ENCODE data around the gene TAAR9. TPM values are rescaled to one million over a fixed set of nuclear protein-coding genes. Genes with fewer than 3 reads are reported as not detected.

The TAAR9 gene
- polyA plus RNA-seq, 1 experiment = not detected

- ChIA-PET POLR2A (no interaction called here), CTCF (interaction anchor here (1.2 kb wide), 1 partner anchor 98 kb away, joined by 3 read pairs; no protein-coding TSS in a partner anchor)
- TF ChIP-seq, protein P1, sequence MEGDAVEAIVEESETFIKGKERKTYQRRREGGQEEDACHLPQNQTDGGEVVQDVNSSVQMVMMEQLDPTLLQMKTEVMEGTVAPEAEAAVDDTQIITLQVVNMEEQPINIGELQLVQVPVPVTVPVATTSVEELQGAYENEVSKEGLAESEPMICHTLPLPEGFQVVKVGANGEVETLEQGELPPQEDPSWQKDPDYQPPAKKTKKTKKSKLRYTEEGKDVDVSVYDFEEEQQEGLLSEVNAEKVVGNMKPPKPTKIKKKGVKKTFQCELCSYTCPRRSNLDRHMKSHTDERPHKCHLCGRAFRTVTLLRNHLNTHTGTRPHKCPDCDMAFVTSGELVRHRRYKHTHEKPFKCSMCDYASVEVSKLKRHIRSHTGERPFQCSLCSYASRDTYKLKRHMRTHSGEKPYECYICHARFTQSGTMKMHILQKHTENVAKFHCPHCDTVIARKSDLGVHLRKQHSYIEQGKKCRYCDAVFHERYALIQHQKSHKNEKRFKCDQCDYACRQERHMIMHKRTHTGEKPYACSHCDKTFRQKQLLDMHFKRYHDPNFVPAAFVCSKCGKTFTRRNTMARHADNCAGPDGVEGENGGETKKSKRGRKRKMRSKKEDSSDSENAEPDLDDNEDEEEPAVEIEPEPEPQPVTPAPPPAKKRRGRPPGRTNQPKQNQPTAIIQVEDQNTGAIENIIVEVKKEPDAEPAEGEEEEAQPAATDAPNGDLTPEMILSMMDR (IDR thresholded peaks at IDR 0.05; ENCODE audit: low read depth, low read length) = no peak
- no peak for DNase-seq (ENCODE audit: low read depth, low spot score)
- H3K4me3 ChIP-seq (ENCODE audit: low read depth, low read length) = no peak overlapping the region
- H3K27me3 ChIP-seq (ENCODE audit: control insufficient read depth, insufficient read depth, low read length) = peaks cover 18% of the 10 kb centered on the region
- no peak overlapping the region for H3K27ac ChIP-seq (ENCODE audit: low read depth, low read length)
- H3K9me3 ChIP-seq (ENCODE audit: control insufficient read depth, insufficient read depth, low read length) = no peaks in the 10 kb centered on the region
Measured at GRCh38 chr6:132571774-132572173, 33.7 kb downstream of the TAAR9 start.

DNA sequence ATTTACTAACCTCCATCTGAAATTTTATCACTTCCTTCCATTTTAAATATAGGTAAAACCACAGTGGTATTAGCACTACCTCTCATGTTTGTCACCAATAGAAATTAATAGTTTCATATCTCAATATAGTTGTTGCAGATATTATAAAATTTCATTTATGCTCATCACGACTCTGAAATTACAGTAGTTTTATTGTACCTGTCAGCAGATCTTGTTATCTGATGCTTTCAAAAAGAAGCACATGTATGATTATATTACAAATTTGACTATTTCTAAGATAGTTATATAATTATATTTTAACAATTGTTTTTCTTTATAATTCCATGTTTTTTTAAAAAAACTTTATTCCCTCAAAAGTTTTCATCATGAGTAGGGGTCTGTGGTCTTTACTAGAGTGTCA lies 46.6 kb downstream of the TAAR9 start:
- CTCF ChIA-PET = interaction anchor here (0.5 to 1.0 kb wide), 2 partner anchors 36 to 214 kb away, joined by 3 read pairs; partner anchors contain the start of gene SLC18B1
- TF ChIP-seq, protein P1 (IDR thresholded peaks at IDR 0.05; ENCODE audit: low read depth, low read length) = no peak

DNA sequence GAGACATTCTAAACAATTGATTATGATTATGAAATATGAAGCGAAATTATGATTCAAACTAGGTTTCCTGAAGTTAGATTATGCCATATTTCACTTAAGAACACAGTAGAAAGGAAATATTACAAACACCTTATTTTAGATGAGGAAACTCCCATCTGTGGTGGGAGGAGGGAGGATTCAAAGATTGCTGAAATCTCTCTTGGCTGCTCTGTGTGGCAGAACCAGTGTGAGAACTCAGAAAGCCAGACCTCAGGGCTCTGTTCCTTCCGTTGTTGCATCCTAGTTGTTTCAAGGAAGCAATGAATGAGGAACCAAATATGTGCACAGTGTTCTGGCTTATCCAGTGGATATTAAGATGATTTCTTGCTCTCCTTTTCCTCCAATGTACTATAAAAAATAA lies 49.3 kb downstream of the TAAR9 start:
- TF ChIP-seq, protein P1 (IDR thresholded peaks at IDR 0.05; ENCODE audit: low read depth, low read length) = no peak
- ChIA-PET CTCF (no interaction called here), POLR2A (no interaction called here)
- peaks cover 16% of the 10 kb centered on the region for H3K27me3 ChIP-seq (ENCODE audit: control insufficient read depth, insufficient read depth, low read length)
- no peak overlapping the region for H3K4me3 ChIP-seq (ENCODE audit: low read depth, low read length)
- no peak for DNase-seq (ENCODE audit: low read depth, low spot score)
- H3K27ac ChIP-seq (ENCODE audit: low read depth, low read length) = no peak overlapping the region
- H3K9me3 ChIP-seq (ENCODE audit: control insufficient read depth, insufficient read depth, low read length) = no peaks in the 10 kb centered on the region

More for the DNA sequence above, 46.6 kb downstream of the TAAR9 start:
- Histone ChIP-seq H3K9me3 (ENCODE audit: control insufficient read depth, insufficient read depth, low read length) (peaks cover 2% of the 10 kb centered on the region; the same call in 1 of the 2 replicates), H3K27me3 (ENCODE audit: control insufficient read depth, insufficient read depth, low read length) (peaks cover 26% of the 10 kb centered on the region), H3K4me3 (ENCODE audit: low read depth, low read length) (no peak overlapping the region), H3K27ac (ENCODE audit: low read depth, low read length) (no peak overlapping the region)
- no peak for DNase-seq (ENCODE audit: low read depth, low spot score)
- POLR2A ChIA-PET = no interaction called here

Small RNAs within 50 kb of the gene (small RNA-seq; reads per million reads assigned to genes)
- not detected for gene TAAR7P (ENCODE audit: insufficient read length, low read depth)

Other genes starting within 250 kb of the TAAR9 start
- 55.9 and 67.5 TPM in 2 replicates for gene MOXD1, start 136.8 kb upstream of the TAAR9 start, polyA plus RNA-seq (2011; rRNA removed)
- 37.0 and 42.7 TPM in 2 replicates for gene STX7, start 25.2 kb upstream of the TAAR9 start, polyA plus RNA-seq (2011; rRNA removed)
- not detected in 2 replicates for gene TAAR8, start 14.4 kb downstream of the TAAR9 start, polyA plus RNA-seq (2011; rRNA removed)
- gene TAAR6, start 32.0 kb downstream of the TAAR9 start, polyA plus RNA-seq (2011; rRNA removed) = not detected in 2 replicates
- gene TAAR5, start 51.5 kb downstream of the TAAR9 start, polyA plus RNA-seq (2011; rRNA removed) = not detected in 2 replicates
- not detected in 2 replicates for gene TAAR2, start 86.0 kb downstream of the TAAR9 start, polyA plus RNA-seq (2011; rRNA removed)
- not detected in 2 replicates for gene TAAR1, start 120.9 kb downstream of the TAAR9 start, polyA plus RNA-seq (2011; rRNA removed)
- gene VNN1, start 175.8 kb downstream of the TAAR9 start, polyA plus RNA-seq (2011; rRNA removed) = 0.06 TPM in 1 of 2 replicates, not detected in the other
- gene VNN2, start 219.6 kb downstream of the TAAR9 start, polyA plus RNA-seq (2011; rRNA removed) = not detected in 2 replicates